OCI-LY7 (cell line): ENCODE data around the gene SRP54. TPM values are rescaled to one million over a fixed set of nuclear protein-coding genes. Genes with fewer than 3 reads are reported as not detected.

Source experiments
- BruUV-seq: library from RNA; stranded (reverse); fragments of 400-500 nt; replicated peaks from 2 replicates; lab custom pipeline; 2021; lab: Mats Ljungman, UMichigan
- CTCF ChIA-PET: fragments of 300-600 bp; sonication (Branson Sonifier 250); formaldehyde crosslinking; loops from one replicate; lab custom pipeline; 2022; ENCODE audit warnings: antibody characterized with exemption; ENCODE audit not compliant: unreplicated experiment; lab: Charles Lee
- POLR2A ChIA-PET: fragments of 300-600 bp; sonication (Branson Sonifier 250); formaldehyde crosslinking; loops from one replicate; lab custom pipeline; 2022; ENCODE audit warnings: antibody characterized with exemption; lab: Charles Lee
- DNase-seq: peaks from one replicate; pipeline ENCODE4 v3.0.0-alpha.2; 2015; ENCODE audit warnings: low spot score
- H2AFZ ChIP-seq: fragments of 200-600 bp; sonication (generic), shearing (Covaris generic); 2 replicates; pipeline ENCODE4 v1.6.1; 2014; ENCODE audit warnings: mild to moderate bottlenecking, antibody characterized with exemption, low read length, moderate library complexity
- H3K27ac ChIP-seq: fragments of 200-600 bp; sonication (generic); 2 replicates; pipeline ENCODE4 v1.5.1; 2014; ENCODE audit warnings: mixed run types, low read depth, mild to moderate bottlenecking, moderate library complexity, low read length, inconsistent platforms; ENCODE audit not compliant: poor library complexity, severe bottlenecking
- H3K36me3 ChIP-seq: fragments of 200-600 bp; sonication (generic); 2 replicates; pipeline ENCODE4 v1.6.1; 2014; ENCODE audit warnings: mild to moderate bottlenecking, antibody characterized with exemption, low read length, moderate library complexity, mixed read lengths; ENCODE audit not compliant: insufficient read depth
- H3K4me1 ChIP-seq: fragments of 200-600 bp; sonication (generic); 2 replicates; pipeline ENCODE4 v1.5.1; 2014; ENCODE audit warnings: mild to moderate bottlenecking, low read length; ENCODE audit not compliant: insufficient read depth, poor library complexity, severe bottlenecking
- H3K4me2 ChIP-seq: fragments of 200-600 bp; sonication (generic); 2 replicates; pipeline ENCODE4 v1.6.1; 2014; ENCODE audit warnings: mild to moderate bottlenecking, low read length
- H3K4me3 ChIP-seq: fragments of 200-600 bp; sonication (generic); 2 replicates; pipeline ENCODE4 v1.5.1; 2014; ENCODE audit warnings: mild to moderate bottlenecking, low read depth, low read length; ENCODE audit not compliant: poor library complexity, severe bottlenecking
- H3K79me2 ChIP-seq: fragments of 200-600 bp; sonication (generic); 2 replicates; pipeline ENCODE4 v1.6.1; 2016; ENCODE audit warnings: low read depth, mild to moderate bottlenecking, low read length, moderate library complexity, mixed read lengths; ENCODE audit not compliant: insufficient read depth
- H3K9me2 ChIP-seq: fragments of 200-600 bp; sonication (generic); 2 replicates; pipeline ENCODE4 v1.6.1; 2016; ENCODE audit warnings: mild to moderate bottlenecking, low read length, mixed read lengths; ENCODE audit not compliant: insufficient read depth
- H3K9me3 ChIP-seq: fragments of 200-600 bp; sonication (generic); 2 replicates; pipeline ENCODE4 v1.6.1; 2014; ENCODE audit warnings: mild to moderate bottlenecking, mixed run types, low read length, mixed read lengths
- H4K20me1 ChIP-seq: fragments of 200-600 bp; sonication (generic); 2 replicates; pipeline ENCODE4 v1.6.1; 2014; ENCODE audit warnings: mild to moderate bottlenecking, antibody characterized with exemption, low read length, moderate library complexity, mixed read lengths; ENCODE audit not compliant: insufficient read depth
- CTCF ChIP-seq: fragments of 200-600 bp; sonication (generic); conservative IDR thresholded peaks from 2 replicates; pipeline ENCODE4 v1.5.1; 2014; ENCODE audit warnings: mild to moderate bottlenecking, antibody characterized with exemption, low read length, moderate library complexity, mixed read lengths
- EZH2phosphoT487 ChIP-seq: fragments of 200-600 bp; sonication (generic); IDR thresholded peaks from 2 replicates; pipeline ENCODE4 v1.6.1; 2018; ENCODE audit warnings: low read depth, borderline replicate concordance, mild to moderate bottlenecking, mixed run types, antibody characterized with exemption, low read length, moderate library complexity, mixed read lengths
- intact Hi-C: fragments of 100-400 bp; cut with micrococcal nuclease; formaldehyde crosslinking; loops from one replicate; pipeline ENCODE4 v1.10.0; 2022; ENCODE audit not compliant: unreplicated experiment
- total RNA-seq, 2 experiments: library from RNA; depleted of rRNA in 1 of 2; stranded (reverse); fragments of >200 nt in 1 of 2; shearing (Covaris generic) in 1 of 2; gene quantifications; 2 replicates each; pipeline ENCODE4 v1.2.3, GENCODE V29; 2014 to 2022

Gene SRP54
- total RNA-seq, 2 experiments from 2014 or later, result 50.9 to 86.0 TPM

GRCh38 chr14:34970665-34971064 is 12.1 kb upstream of the SRP54 start:
- H3K79me2 ChIP-seq, result 0 out of 2 replicates have a peak, but pooled peaks cover 6% of the 10 kb centered on the region

GRCh38 chr14:34971381-34971780 is 11.4 kb upstream of the SRP54 start:
- Histone ChIP-seq H3K9me2 (no peaks in the 10 kb centered on the region), H3K9me3 (no peaks in the 10 kb centered on the region), H3K4me1 (no peaks in the 10 kb centered on the region), H4K20me1 (no peaks in the 10 kb centered on the region), H3K4me3 (no peak overlapping the region), H3K27ac (no peak overlapping the region), H3K4me2 (no peak overlapping the region), H3K79me2 (0 out of 2 replicates have a peak, but pooled peaks cover 6% of the 10 kb centered on the region), H2AFZ (no peak overlapping the region), H3K36me3 (peaks cover 33% of the 10 kb centered on the region)
- intact Hi-C loops, result no loop called here
- CTCF ChIA-PET, result no interaction called here
- BruUV-seq, result no TSS peak
- DNase-seq, result no peak
- TF ChIP-seq EZH2phosphoT487, result no peak
- POLR2A ChIA-PET, result interaction anchor here (2.2 kb wide), 1 partner anchor 11 kb away, joined by 4 read pairs; the partner anchor contains the start of gene SRP54

More at GRCh38 chr14:34970665-34971064, 12.1 kb upstream of the SRP54 start:
- no peak overlapping the region for H3K27ac ChIP-seq
- no peaks in the 10 kb centered on the region for H4K20me1 ChIP-seq
- intact Hi-C loops, result no loop called here
- no peak overlapping the region for H3K4me3 ChIP-seq
- BruUV-seq, result no TSS peak
- no peaks in the 10 kb centered on the region for H3K9me3 ChIP-seq
- no peaks in the 10 kb centered on the region for H3K4me1 ChIP-seq
- no peak for DNase-seq
- no peak for TF ChIP-seq EZH2phosphoT487
- TF ChIP-seq CTCF, result no peak
- H3K36me3 ChIP-seq, result peaks cover 30% of the 10 kb centered on the region
- ChIA-PET POLR2A (interaction anchor here (2.2 kb wide), 1 partner anchor 12 kb away, joined by 4 read pairs; the partner anchor contains the start of gene SRP54), CTCF (no interaction called here)
- no peak overlapping the region for H2AFZ ChIP-seq
- H3K9me2 ChIP-seq, result no peaks in the 10 kb centered on the region
- no peak overlapping the region for H3K4me2 ChIP-seq

DNA sequence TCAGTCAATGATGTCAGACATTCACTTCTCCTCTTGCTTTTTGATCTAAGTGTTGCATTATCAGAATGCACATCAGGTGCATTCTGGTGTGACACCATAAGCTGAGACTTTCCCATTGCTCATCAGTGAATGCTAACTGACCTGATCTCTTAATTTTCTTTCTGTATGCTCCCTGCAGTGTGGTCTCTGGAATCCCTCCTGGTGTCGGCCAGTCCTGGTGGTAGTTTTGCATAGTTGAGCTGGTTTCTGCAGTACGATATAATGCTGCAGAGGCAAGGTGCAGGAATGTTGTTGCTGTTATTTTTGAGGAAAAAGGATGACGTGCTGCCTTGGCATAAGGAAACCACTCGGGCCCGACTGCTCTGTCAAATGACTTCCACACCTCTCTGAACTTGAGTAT is 11.0 kb upstream of the SRP54 start:
- Histone ChIP-seq H3K9me3 (no peaks in the 10 kb centered on the region), H3K4me2 (no peak overlapping the region), H3K4me3 (no peak overlapping the region), H3K27ac (no peak overlapping the region), H3K36me3 (peaks cover 31% of the 10 kb centered on the region), H3K4me1 (no peaks in the 10 kb centered on the region), H3K9me2 (no peaks in the 10 kb centered on the region), H4K20me1 (no peaks in the 10 kb centered on the region), H3K79me2 (0 out of 2 replicates have a peak, but pooled peaks cover 6% of the 10 kb centered on the region), H2AFZ (no peak overlapping the region)
- BruUV-seq, result no TSS peak
- TF ChIP-seq CTCF (no peak), EZH2phosphoT487 (no peak)
- DNase-seq, result no peak
- intact Hi-C loops, result no loop called here
- ChIA-PET CTCF (no interaction called here), POLR2A (interaction anchor here (0.5 to 2.2 kb wide), 3 partner anchors 11 to 70 kb away, joined by 4 read pairs; partner anchors contain the start of gene SRP54)
